HepG2 (cell line): ENCODE results near the gene CCT7. TPM values are rescaled to one million over a fixed set of nuclear protein-coding genes. Genes with fewer than 3 reads are reported as not detected.

ENCODE experiments used
- ASH2L ChIP-seq: fragments of 300-600, 200-600 bp; sonication (generic); IDR thresholded peaks from 2 replicates; pipeline ENCODE4 v1.7.0; 2017; ENCODE audit warnings: low read depth, mild to moderate bottlenecking, moderate library complexity, mixed read lengths, low read length; ENCODE audit not compliant: insufficient read length
- DPF2 ChIP-seq: sonication (generic); formaldehyde crosslinking; IDR thresholded peaks from 2 replicates; pipeline ENCODE4 v1.4.0; 2020; ENCODE audit warnings: mild to moderate bottlenecking, low read depth, missing genetic modification reagents, borderline replicate concordance
- ETV5 ChIP-seq: IDR thresholded peaks from 2 replicates; pipeline ENCODE4 v1.6.1; 2018; ENCODE audit warnings: missing biosample characterization, missing genetic modification reagents, inconsistent platforms, borderline replicate concordance
- GATA4 ChIP-seq: sonication (generic); IDR thresholded peaks from 2 replicates; pipeline ENCODE4 v1.6.1; 2016; ENCODE audit warnings: antibody characterized with exemption, low read depth, borderline replicate concordance
- HCFC1 ChIP-seq: fragments of 150-350 bp; IDR thresholded peaks from 2 replicates; pipeline ENCODE4 v1.6.1; 2014; ENCODE audit warnings: low read depth, low read length
- HOXA3 ChIP-seq: sonication (generic); formaldehyde crosslinking; IDR thresholded peaks from 2 replicates; pipeline ENCODE4 v1.5.0; 2020; ENCODE audit warnings: missing genetic modification reagents
- IKZF4 ChIP-seq: sonication (generic); formaldehyde crosslinking; IDR thresholded peaks from 2 replicates; pipeline ENCODE4 v1.5.1; 2020; ENCODE audit warnings: borderline replicate concordance, mild to moderate bottlenecking, low read depth, missing genetic modification reagents; ENCODE audit errors: not compliant biosample characterization
- NCOR1 ChIP-seq: fragments of 200-600 bp; sonication (generic); IDR thresholded peaks from 2 replicates; pipeline ENCODE4 v1.7.0; 2017; ENCODE audit warnings: antibody characterized with exemption, low read length, borderline replicate concordance
- SIN3A ChIP-seq: IDR thresholded peaks from 2 replicates; pipeline ENCODE4 v1.6.1; 2011; ENCODE audit warnings: low read depth, mild to moderate bottlenecking, control low read depth, low read length, borderline replicate concordance
- ZNF256 ChIP-seq: sonication (generic); formaldehyde crosslinking; conservative IDR thresholded peaks from 2 replicates; pipeline ENCODE4 v1.4.0; 2020; ENCODE audit warnings: missing genetic modification reagents
- ZNF547 ChIP-seq: sonication (generic); formaldehyde crosslinking; IDR thresholded peaks from 2 replicates; pipeline ENCODE4 v1.5.1; 2020; ENCODE audit warnings: mild to moderate bottlenecking, missing genetic modification reagents
- ZNF614 ChIP-seq: IDR thresholded peaks from 2 replicates; pipeline ENCODE4 v1.6.1; 2018; ENCODE audit warnings: missing biosample characterization, missing genetic modification reagents, inconsistent platforms, borderline replicate concordance
- ZNF652 ChIP-seq: IDR thresholded peaks from 2 replicates; pipeline ENCODE4 v1.6.1; 2016; ENCODE audit warnings: low read depth, borderline replicate concordance
- ZNF747 ChIP-seq: sonication (generic); formaldehyde crosslinking; IDR thresholded peaks from 2 replicates; pipeline ENCODE4 v1.8.1; 2023; ENCODE audit warnings: missing genetic modification reagents, mild to moderate bottlenecking, borderline replicate concordance
- ZNF792 ChIP-seq: IDR thresholded peaks from 2 replicates; pipeline ENCODE4 v1.6.1; 2016
- polyA plus RNA-seq, 8 experiments: library from polyadenylated mRNA; depleted of rRNA in 3 of 8; stranded (reverse) in 7 of 8; unstranded in 1 of 8; fragments of >200 nt; fragmentation: Illumina TruSeq in 4 of 8; extraction: Trizol in 4 of 8; gene quantifications; 2 replicates each; pipeline versions ENCODE4 v1.2.1 to v1.2.3, GENCODE V29; 2011 to 2016; ENCODE audit warnings: low read depth in 4 of 8, missing spikeins in 1 of 8, mixed read lengths in 1 of 8; ENCODE audit not compliant: insufficient read depth in 1 of 8
- total RNA-seq, 5 experiments: library from RNA; depleted of rRNA; stranded (reverse); fragments of >200 nt; fragmentation: Illumina TruSeq; extraction: Trizol; gene quantifications; 2 replicates each; pipeline ENCODE4 v1.2.3, GENCODE V29; 2016; ENCODE audit warnings: low read depth in 1 of 5
- TF ChIP-seq, protein P1 (sequence below): sonication (generic); formaldehyde crosslinking; IDR thresholded peaks from 2 replicates; pipeline ENCODE4 v1.8.1; 2022; ENCODE audit warnings: low read depth, mild to moderate bottlenecking, missing genetic modification reagents
- TF ChIP-seq, protein P2 (sequence below): sonication (generic); formaldehyde crosslinking; IDR thresholded peaks from 2 replicates; pipeline ENCODE4 v1.4.0; 2020; ENCODE audit warnings: missing genetic modification reagents, borderline replicate concordance
- TF ChIP-seq, protein P3 (sequence below): sonication (generic); formaldehyde crosslinking; IDR thresholded peaks from 2 replicates; pipeline ENCODE4 v1.8.0; 2022; ENCODE audit warnings: mild to moderate bottlenecking, missing genetic modification reagents

CCT7 gene
- total and polyA plus RNA-seq, 2 of the 13 experiments (the other 11 are each of a cell fraction or from before 2014, with no cell fraction given), result 347 to 517 TPM

DNA sequence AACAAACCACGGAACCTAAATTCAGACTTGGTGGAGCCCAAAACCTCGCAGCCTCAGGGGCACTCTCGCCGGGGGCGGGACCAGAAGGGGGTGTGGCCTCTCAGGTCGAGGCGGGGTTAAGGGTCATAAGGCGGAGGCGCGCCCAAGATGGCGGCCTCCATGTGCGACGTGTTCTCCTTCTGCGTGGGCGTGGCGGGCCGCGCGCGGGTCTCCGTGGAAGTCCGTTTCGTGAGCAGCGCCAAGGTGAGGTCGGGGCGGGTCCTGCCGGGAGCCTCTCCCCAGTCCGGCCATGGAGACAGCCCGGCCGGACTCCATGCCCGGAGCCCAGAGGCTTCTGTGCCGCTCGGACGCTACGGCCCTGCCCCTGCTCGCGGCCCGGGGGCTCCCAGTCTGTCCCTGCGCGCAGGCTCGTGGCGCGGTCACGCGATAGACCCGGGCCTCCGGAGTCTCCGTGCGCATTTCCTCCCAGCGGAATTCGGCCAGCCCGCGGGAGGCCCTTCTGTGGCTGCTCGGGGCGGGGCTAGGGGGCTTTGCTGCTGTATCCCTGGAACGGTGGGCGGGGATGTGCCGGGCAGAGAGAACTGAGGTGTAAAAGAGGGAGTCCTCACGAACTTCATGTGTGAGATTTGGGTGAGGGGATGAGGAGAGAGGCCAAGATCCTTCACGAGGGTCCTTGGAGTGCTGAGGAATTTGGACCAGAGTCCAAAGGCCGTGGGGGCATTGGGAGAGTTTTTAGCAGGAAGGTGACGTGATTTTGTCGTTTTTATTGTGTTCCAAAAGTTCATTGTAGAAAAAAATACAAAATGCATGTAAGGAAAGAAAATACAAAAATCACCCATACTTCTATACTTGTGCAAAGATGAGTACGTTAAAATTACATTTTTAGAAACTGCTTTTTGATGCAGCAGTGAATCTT, 19.7 kb upstream of the CCT7 start, which contains the start of gene SMYD5 (continued):
- TF ChIP-seq, protein P1, sequence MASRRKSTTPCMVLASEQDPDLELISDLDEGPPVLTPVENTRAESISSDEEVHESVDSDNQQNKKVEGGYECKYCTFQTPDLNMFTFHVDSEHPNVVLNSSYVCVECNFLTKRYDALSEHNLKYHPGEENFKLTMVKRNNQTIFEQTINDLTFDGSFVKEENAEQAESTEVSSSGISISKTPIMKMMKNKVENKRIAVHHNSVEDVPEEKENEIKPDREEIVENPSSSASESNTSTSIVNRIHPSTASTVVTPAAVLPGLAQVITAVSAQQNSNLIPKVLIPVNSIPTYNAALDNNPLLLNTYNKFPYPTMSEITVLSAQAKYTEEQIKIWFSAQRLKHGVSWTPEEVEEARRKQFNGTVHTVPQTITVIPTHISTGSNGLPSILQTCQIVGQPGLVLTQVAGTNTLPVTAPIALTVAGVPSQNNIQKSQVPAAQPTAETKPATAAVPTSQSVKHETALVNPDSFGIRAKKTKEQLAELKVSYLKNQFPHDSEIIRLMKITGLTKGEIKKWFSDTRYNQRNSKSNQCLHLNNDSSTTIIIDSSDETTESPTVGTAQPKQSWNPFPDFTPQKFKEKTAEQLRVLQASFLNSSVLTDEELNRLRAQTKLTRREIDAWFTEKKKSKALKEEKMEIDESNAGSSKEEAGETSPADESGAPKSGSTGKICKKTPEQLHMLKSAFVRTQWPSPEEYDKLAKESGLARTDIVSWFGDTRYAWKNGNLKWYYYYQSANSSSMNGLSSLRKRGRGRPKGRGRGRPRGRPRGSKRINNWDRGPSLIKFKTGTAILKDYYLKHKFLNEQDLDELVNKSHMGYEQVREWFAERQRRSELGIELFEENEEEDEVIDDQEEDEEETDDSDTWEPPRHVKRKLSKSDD (CRISPR knock-in tag), result peak; percentile 74
- TF ChIP-seq HOXA3 (CRISPR knock-in tag) (peak; percentile 90), GATA4 (peak; percentile 75; the same call in 1 of the 2 replicates), DPF2 (CRISPR knock-in tag) (0 out of 2 replicates have a peak, but pooled peaks have one; percentile 14), ETV5 (CRISPR knock-in tag) (peak; percentile 45), SIN3A (peak; percentile 95; the same call in 1 of the 2 replicates), ZNF547 (CRISPR knock-in tag) (0 out of 2 replicates have a peak, but pooled peaks have one; percentile 81), ZNF792 (CRISPR knock-in tag) (no peak), NCOR1 (peak; percentile 97), ZNF614 (CRISPR knock-in tag) (peak; percentile 14; the same call in 1 of the 2 replicates), HCFC1 (peak; percentile 55), ASH2L (peak; percentile 95), ZNF747 (CRISPR knock-in tag) (peak; percentile 44; the same call in 1 of the 2 replicates), ZNF652 (CRISPR knock-in tag) (no peak), ZNF256 (CRISPR knock-in tag) (peak; percentile 40; the same call in 1 of the 2 replicates), IKZF4 (CRISPR knock-in tag) (no peak)
- TF ChIP-seq, protein P2, sequence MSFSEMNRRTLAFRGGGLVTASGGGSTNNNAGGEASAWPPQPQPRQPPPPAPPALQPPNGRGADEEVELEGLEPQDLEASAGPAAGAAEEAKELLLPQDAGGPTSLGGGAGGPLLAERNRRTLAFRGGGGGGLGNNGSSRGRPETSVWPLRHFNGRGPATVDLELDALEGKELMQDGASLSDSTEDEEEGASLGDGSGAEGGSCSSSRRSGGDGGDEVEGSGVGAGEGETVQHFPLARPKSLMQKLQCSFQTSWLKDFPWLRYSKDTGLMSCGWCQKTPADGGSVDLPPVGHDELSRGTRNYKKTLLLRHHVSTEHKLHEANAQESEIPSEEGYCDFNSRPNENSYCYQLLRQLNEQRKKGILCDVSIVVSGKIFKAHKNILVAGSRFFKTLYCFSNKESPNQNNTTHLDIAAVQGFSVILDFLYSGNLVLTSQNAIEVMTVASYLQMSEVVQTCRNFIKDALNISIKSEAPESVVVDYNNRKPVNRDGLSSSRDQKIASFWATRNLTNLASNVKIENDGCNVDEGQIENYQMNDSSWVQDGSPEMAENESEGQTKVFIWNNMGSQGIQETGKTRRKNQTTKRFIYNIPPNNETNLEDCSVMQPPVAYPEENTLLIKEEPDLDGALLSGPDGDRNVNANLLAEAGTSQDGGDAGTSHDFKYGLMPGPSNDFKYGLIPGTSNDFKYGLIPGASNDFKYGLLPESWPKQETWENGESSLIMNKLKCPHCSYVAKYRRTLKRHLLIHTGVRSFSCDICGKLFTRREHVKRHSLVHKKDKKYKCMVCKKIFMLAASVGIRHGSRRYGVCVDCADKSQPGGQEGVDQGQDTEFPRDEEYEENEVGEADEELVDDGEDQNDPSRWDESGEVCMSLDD (CRISPR knock-in tag), result peak; percentile 60; the same call in 1 of the 2 replicates
- TF ChIP-seq, protein P3, sequence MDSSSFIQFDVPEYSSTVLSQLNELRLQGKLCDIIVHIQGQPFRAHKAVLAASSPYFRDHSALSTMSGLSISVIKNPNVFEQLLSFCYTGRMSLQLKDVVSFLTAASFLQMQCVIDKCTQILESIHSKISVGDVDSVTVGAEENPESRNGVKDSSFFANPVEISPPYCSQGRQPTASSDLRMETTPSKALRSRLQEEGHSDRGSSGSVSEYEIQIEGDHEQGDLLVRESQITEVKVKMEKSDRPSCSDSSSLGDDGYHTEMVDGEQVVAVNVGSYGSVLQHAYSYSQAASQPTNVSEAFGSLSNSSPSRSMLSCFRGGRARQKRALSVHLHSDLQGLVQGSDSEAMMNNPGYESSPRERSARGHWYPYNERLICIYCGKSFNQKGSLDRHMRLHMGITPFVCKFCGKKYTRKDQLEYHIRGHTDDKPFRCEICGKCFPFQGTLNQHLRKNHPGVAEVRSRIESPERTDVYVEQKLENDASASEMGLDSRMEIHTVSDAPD, result no peak
